ENCODE data around the gene CSNK1E. TPM values are rescaled to one million over a fixed set of nuclear protein-coding genes. Genes with fewer than 3 reads are reported as not detected.
"Not testable (repeated sequence)": the region's sequence is repeated elsewhere in the genome, so short reads cannot be mapped to it uniquely, and the experiment has no call there.

The CSNK1E gene
- polyA plus RNA-seq, 1 donor from 2014 or later, result 12.6 TPM

- H3K36me3 Mint-ChIP-seq, result no peaks in the 10 kb centered on the region
- H3K4me3 Mint-ChIP-seq, result no peak overlapping the region
- H3K27me3 Mint-ChIP-seq, result no peaks in the 10 kb centered on the region
- H3K4me1 Mint-ChIP-seq, result peaks cover 3 to 10% (median 9%) of the 10 kb centered on the region in 3 donors
- H3K27ac Mint-ChIP-seq, result peak overlapping the region in 1 of 3 donors; percentile 79
- H3K9me3 Mint-ChIP-seq, result no peaks in the 10 kb centered on the region
Observed at GRCh38 chr22:38347181-38347943, 30.1 kb upstream of the CSNK1E start.

- no peaks in the 10 kb centered on the region for H3K9me3 Mint-ChIP-seq
- no peak overlapping the region for H3K4me3 Mint-ChIP-seq
- peaks cover 3 to 10% (median 9%) of the 10 kb centered on the region in 3 donors for H3K4me1 Mint-ChIP-seq
- no peaks in the 10 kb centered on the region for H3K36me3 Mint-ChIP-seq
- H3K27me3 Mint-ChIP-seq, result no peaks in the 10 kb centered on the region
- H3K27ac Mint-ChIP-seq, result peak overlapping the region in 1 of 3 donors; percentile 79
Observed at GRCh38 chr22:38346506-38346905, 29.3 kb upstream of the CSNK1E start.

DNA sequence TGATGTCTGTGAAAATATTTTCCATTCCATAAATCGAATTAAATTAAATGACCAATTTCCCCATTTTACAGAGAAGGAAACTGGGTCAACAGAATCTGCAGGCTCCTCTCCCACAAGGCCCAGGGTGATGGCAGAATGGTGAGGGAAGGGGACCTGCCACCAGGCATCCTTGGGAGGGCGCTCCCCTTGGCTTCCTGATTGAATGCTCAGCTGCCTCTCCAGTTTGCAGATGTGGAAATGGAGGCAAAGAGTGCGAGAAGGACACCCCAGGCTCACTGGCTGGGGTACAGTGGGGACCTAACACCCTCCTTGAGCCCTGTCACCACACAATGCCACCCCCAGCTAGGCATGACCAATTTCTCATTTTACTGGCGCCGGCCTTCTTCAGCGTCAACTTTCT lies 28.5 kb upstream of the CSNK1E start:
- peaks cover 3 to 10% (median 9%) of the 10 kb centered on the region in 3 donors for H3K4me1 Mint-ChIP-seq
- H3K4me3 Mint-ChIP-seq, result no peak overlapping the region
- no peaks in the 10 kb centered on the region for H3K9me3 Mint-ChIP-seq
- no peaks in the 10 kb centered on the region for H3K27me3 Mint-ChIP-seq
- no peak overlapping the region for H3K27ac Mint-ChIP-seq
- peaks cover 2% of the 10 kb centered on the region for H3K36me3 Mint-ChIP-seq

- not testable (repeated sequence) for H3K4me3 Mint-ChIP-seq, H3K36me3 Mint-ChIP-seq, H3K9me3 Mint-ChIP-seq, H3K4me1 Mint-ChIP-seq, H3K27ac Mint-ChIP-seq, H3K27me3 Mint-ChIP-seq
Observed at GRCh38 chr22:38339893-38340292, 22.7 kb upstream of the CSNK1E start.

DNA sequence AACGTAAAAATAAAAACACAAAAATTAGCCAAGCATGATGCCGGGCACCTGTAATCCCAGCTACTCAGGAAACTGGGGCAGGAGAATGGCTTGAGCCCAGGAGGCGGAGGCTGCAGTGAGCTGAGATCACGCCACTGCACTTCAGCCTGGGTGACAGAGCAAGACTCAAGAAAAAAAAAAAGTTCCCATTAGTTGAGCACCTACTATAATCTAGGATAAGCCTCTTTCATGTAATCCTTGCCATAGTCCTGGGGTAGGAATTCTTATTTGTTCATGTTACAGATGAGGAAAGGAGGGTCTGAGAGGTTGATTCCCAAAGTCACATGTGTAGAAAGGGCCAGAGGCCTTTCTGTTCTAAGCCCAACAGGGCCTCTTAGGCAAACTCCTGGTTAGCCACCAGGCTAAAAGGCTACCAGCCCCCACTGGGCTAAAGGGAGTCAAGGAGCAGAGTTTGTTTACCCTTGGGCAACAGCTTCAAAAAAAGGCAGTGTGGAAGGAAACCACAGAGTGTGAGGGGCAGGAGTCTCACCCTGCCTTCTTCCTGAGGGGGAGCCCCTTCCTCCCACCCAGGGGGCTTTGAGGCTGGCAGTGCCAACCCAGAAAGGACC lies 21.6 kb upstream of the CSNK1E start:
- Mint-ChIP-seq H3K4me3 (no peak overlapping the region), H3K4me1 (peaks cover 3 to 4% (median 4%) of the 10 kb centered on the region in 3 donors), H3K27ac (no peak overlapping the region), H3K36me3 (peaks cover 3% of the 10 kb centered on the region), H3K9me3 (no peaks in the 10 kb centered on the region), H3K27me3 (peaks cover 9% of the 10 kb centered on the region)

DNA sequence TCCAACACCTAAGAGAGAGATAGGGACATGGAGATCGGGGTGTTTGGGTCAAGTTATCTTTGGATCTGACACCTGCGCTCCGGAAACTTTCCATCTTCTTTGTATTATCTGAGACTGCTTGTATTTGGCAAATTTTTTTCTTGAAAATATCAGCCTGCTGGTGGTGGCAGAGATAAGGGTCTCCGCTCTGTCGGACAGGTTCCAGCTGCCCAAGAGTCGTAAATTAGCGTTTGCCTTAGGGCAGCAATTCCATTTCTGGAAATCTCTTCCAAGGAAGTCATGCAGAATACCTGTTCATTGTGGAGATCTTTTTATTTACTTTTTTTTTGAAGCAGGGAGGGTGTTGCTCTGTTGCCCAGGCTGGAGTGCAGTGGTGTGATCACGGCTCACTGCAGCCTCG lies 19.5 kb upstream of the CSNK1E start:
- Mint-ChIP-seq H3K36me3 (peaks cover 3% of the 10 kb centered on the region), H3K27me3 (peaks cover 9% of the 10 kb centered on the region), H3K9me3 (no peaks in the 10 kb centered on the region)

GRCh38 chr22:38335077-38335476 lies 17.8 kb upstream of the CSNK1E start:
- H3K9me3 Mint-ChIP-seq, result no peaks in the 10 kb centered on the region
- H3K27me3 Mint-ChIP-seq, result peaks cover 9% of the 10 kb centered on the region
- H3K4me1 Mint-ChIP-seq, result peaks cover 3 to 4% (median 3%) of the 10 kb centered on the region in 3 donors
- peak overlapping the region in 2 of 4 donors; percentile 82 to 90 for H3K4me3 Mint-ChIP-seq
- peaks cover 2% of the 10 kb centered on the region for H3K36me3 Mint-ChIP-seq
- H3K27ac Mint-ChIP-seq, result peak overlapping the region in 1 of 3 donors; percentile 14

More for the DNA sequence above, 19.5 kb upstream of the CSNK1E start:
- Mint-ChIP-seq H3K27ac (no peak overlapping the region), H3K4me1 (peaks cover 3 to 4% (median 3%) of the 10 kb centered on the region in 3 donors), H3K4me3 (peak overlapping the region; percentile 40 to 68 (median 58))

DNA sequence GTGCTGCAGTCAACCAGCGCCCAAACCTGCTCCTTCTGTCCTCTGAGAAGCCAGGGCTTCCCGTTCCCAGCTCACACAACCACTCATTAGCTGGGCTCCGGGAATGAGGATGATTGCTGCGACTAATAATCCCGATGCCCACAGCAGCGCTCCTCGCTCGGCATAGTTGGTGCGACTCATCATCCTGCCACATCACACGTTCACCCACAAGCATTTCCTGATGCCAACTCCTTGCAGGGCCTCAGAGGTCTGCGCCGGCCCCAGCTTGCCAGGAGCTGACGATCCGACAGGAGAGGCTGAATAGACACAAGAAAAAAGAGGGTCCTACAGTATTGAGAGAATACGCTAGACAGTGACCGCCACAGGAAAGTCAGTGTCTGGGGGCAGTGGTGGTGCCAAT lies 10.6 kb upstream of the CSNK1E start:
- no peaks in the 10 kb centered on the region for H3K9me3 Mint-ChIP-seq

GRCh38 chr22:38327396-38327795 lies 10.2 kb upstream of the CSNK1E start:
- Mint-ChIP-seq H3K36me3 (peaks cover 3% of the 10 kb centered on the region), H3K4me3 (no peak overlapping the region), H3K27ac (no peak overlapping the region), H3K9me3 (no peaks in the 10 kb centered on the region), H3K4me1 (no peaks in the 10 kb centered on the region), H3K27me3 (peaks cover 3% of the 10 kb centered on the region)

More for the DNA sequence above, 10.6 kb upstream of the CSNK1E start:
- peaks cover 3% of the 10 kb centered on the region for H3K36me3 Mint-ChIP-seq
- peaks cover 3% of the 10 kb centered on the region for H3K27me3 Mint-ChIP-seq
- H3K27ac Mint-ChIP-seq, result no peak overlapping the region
- no peaks in the 10 kb centered on the region for H3K4me1 Mint-ChIP-seq
- H3K4me3 Mint-ChIP-seq, result no peak overlapping the region

DNA sequence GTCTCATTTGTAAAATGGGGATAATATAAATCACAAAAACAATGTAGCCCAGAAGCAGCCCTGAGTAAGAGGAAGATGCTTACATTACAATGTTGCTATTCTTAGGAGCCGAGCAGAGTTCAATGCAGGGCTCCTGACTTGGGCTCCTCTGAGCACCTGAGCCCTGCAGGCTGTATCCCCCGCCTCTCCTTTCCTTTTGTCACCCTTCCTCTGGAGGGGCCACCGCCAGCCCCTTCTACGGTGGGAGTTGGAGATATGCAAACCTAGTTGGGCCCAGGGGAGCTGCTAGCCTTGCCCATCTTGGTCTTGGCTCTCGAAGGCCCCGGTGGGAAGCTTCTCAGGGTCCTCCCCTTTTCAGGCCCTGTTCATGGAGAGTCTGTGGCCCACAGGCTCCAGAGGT lies 8.4 kb upstream of the CSNK1E start:
- Mint-ChIP-seq H3K9me3 (no peaks in the 10 kb centered on the region), H3K27ac (no peak overlapping the region), H3K4me3 (no peak overlapping the region), H3K27me3 (peaks cover 3% of the 10 kb centered on the region), H3K36me3 (peaks cover 3% of the 10 kb centered on the region), H3K4me1 (peaks cover 0 to 2% (median 0%) of the 10 kb centered on the region in 3 donors)

- Mint-ChIP-seq H3K4me3 (peak overlapping the region in 2 of 4 donors; percentile 40 to 68), H3K9me3 (no peaks in the 10 kb centered on the region), H3K27ac (peak overlapping the region in 1 of 3 donors; percentile 48), H3K36me3 (no peaks in the 10 kb centered on the region), H3K27me3 (no peaks in the 10 kb centered on the region), H3K4me1 (peaks cover 3 to 19% (median 14%) of the 10 kb centered on the region in 3 donors)
Observed at GRCh38 chr22:38320605-38321402, 3.6 kb upstream of the CSNK1E start.

GRCh38 chr22:38318792-38319773 lies 1.9 kb upstream of the CSNK1E start:
- H3K27me3 Mint-ChIP-seq, result no peaks in the 10 kb centered on the region

GRCh38 chr22:38317995-38318715 lies 922 bp upstream of the CSNK1E start:
- Mint-ChIP-seq H3K36me3 (no peaks in the 10 kb centered on the region), H3K27ac (peak overlapping the region; percentile 92 to 97 (median 93)), H3K27me3 (no peaks in the 10 kb centered on the region), H3K4me3 (peak overlapping the region; percentile 78 to 95 (median 91)), H3K9me3 (no peaks in the 10 kb centered on the region), H3K4me1 (peaks cover 24 to 44% (median 36%) of the 10 kb centered on the region in 3 donors)

More at GRCh38 chr22:38318792-38319773, 1.9 kb upstream of the CSNK1E start:
- Mint-ChIP-seq H3K27ac (peak overlapping the region; percentile 63 to 97 (median 90)), H3K9me3 (no peaks in the 10 kb centered on the region), H3K36me3 (no peaks in the 10 kb centered on the region), H3K4me1 (peaks cover 17 to 36% (median 29%) of the 10 kb centered on the region in 3 donors), H3K4me3 (peak overlapping the region; percentile 39 to 95 (median 66))

Measured in IgD-negative memory B cell (primary cell).